Breast epithelium (tissue), 3 donors: ENCODE results near the gene LRRC53.

ENCODE experiments used
- CTCF ChIP-seq, 3 donors: fragments of 450-650 bp; IDR thresholded peaks; one replicate each; pipeline ENCODE4 v1.5.1; 2016 to 2017; ENCODE audit warnings: antibody characterized with exemption in 3 of 3, mild to moderate bottlenecking in 3 of 3, moderate library complexity in 3 of 3
- POLR2A ChIP-seq: fragments of 450-650 bp; IDR thresholded peaks from one replicate; pipeline ENCODE4 v1.6.1; 2016; ENCODE audit warnings: antibody characterized with exemption, mild to moderate bottlenecking, moderate library complexity

GRCh38 chr1:74455390-74455789 is 57.0 kb downstream of the LRRC53 start:
- TF ChIP-seq CTCF (IDR thresholded peaks at IDR 0.05) (no peak), POLR2A (no peak)
